Vagina (tissue), 2 donors: ENCODE measurements around the gene CCP110. TPM values are rescaled to one million over a fixed set of nuclear protein-coding genes. Genes with fewer than 3 reads are reported as not detected.
A peak's percentile ranks its signal among the peaks of the same experiment; 100 is the strongest.

Source experiments
- DNase-seq, 2 donors: peaks; one replicate each; pipeline ENCODE4 v3.0.0-alpha.2; 2017; ENCODE audit errors: extremely low spot score in 2 of 2
- H3K27ac ChIP-seq: fragments of 200-600 bp; sonication (generic); one replicate; pipeline ENCODE4 v1.5.1; 2019
- H3K27me3 ChIP-seq: fragments of 200-600 bp; sonication (generic); one replicate; pipeline ENCODE4 v1.5.1; 2019
- H3K36me3 ChIP-seq, 2 donors: fragments of 200-600 bp; sonication (generic); one replicate each; pipeline ENCODE4 v1.5.1; 2017 to 2019
- H3K4me1 ChIP-seq: fragments of 200-600 bp; sonication (generic); one replicate; pipeline ENCODE4 v1.5.1; 2019
- H3K4me3 ChIP-seq, 2 donors: fragments of 200-600 bp; sonication (generic); 1 replicate in 1 of 2; 2 replicates in 1 of 2; pipeline ENCODE4 v1.5.1; 2016 to 2019
- H3K9me3 ChIP-seq: fragments of 200-600 bp; sonication (generic); one replicate; pipeline ENCODE4 v1.5.1; 2019
- POLR2A ChIP-seq, 2 donors: fragments of 450-650 bp; IDR thresholded peaks; one replicate each; pipeline ENCODE4 v1.6.1; 2017; ENCODE audit warnings: antibody characterized with exemption in 2 of 2, mild to moderate bottlenecking in 2 of 2, moderate library complexity in 2 of 2
- POLR2AphosphoS5 ChIP-seq, 2 donors: sonication (generic); formaldehyde crosslinking; IDR thresholded peaks; one replicate each; pipeline ENCODE4 v1.9.0; 2017; ENCODE audit warnings: antibody characterized with exemption in 2 of 2, mild to moderate bottlenecking in 2 of 2, low read depth in 1 of 2; ENCODE audit not compliant: insufficient read depth in 1 of 2
- intact Hi-C: fragments of 100-400 bp; cut with DNase I; formaldehyde crosslinking; loops from one replicate; pipeline ENCODE4 v1.15.1; 2023
- total RNA-seq: library from RNA; depleted of rRNA; stranded (reverse); fragments of >200 nt; gene quantifications from one replicate; pipeline ENCODE4 v1.2.3, GENCODE V29; 2016
- TF ChIP-seq, protein P1 (sequence below), 3 experiments: fragments of 450-650 bp in 2 of 3; fragments of 200-600 bp in 1 of 3; sonication (generic) in 1 of 3; IDR thresholded peaks; one replicate each; pipeline ENCODE4 v1.5.1; 2017 to 2019; ENCODE audit warnings: antibody characterized with exemption in 3 of 3, mild to moderate bottlenecking in 2 of 3, moderate library complexity in 2 of 3

CCP110 gene
- total RNA-seq, 1 donor from 2014 or later, result 17.7 TPM

DNA sequence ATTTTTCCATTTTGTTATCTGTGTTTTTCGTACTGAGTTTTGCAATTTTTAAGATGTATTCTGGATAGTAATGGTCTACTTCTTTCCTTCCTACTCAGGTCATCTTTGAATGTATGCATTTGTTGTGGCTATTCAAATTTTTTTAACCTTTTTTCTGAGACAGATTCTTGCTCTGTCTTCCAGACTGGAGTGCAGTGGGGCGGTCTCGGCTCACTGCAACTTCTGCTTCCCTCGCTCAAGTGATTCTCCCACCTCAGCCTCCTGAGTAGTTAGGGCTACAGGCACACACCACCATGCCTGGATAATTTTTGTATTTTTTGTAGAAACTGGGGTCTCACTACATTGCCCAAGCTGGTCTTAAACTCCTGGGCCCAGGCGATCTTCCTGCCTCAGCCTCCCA is 65.4 kb downstream of the CCP110 start:
- Histone ChIP-seq H3K4me1 (peaks cover 19% of the 10 kb centered on the region), H3K4me3 (no peak overlapping the region), H3K27me3 (no peaks in the 10 kb centered on the region), H3K27ac (peak overlapping the region; percentile 77), H3K9me3 (no peaks in the 10 kb centered on the region), H3K36me3 (peaks cover 0 to 30% of the 10 kb centered on the region in 2 donors)
- intact Hi-C loops, result no loop called here
- no peak for DNase-seq
- TF ChIP-seq POLR2A (IDR thresholded peaks at IDR 0.05), result no peak
- TF ChIP-seq, protein P1, sequence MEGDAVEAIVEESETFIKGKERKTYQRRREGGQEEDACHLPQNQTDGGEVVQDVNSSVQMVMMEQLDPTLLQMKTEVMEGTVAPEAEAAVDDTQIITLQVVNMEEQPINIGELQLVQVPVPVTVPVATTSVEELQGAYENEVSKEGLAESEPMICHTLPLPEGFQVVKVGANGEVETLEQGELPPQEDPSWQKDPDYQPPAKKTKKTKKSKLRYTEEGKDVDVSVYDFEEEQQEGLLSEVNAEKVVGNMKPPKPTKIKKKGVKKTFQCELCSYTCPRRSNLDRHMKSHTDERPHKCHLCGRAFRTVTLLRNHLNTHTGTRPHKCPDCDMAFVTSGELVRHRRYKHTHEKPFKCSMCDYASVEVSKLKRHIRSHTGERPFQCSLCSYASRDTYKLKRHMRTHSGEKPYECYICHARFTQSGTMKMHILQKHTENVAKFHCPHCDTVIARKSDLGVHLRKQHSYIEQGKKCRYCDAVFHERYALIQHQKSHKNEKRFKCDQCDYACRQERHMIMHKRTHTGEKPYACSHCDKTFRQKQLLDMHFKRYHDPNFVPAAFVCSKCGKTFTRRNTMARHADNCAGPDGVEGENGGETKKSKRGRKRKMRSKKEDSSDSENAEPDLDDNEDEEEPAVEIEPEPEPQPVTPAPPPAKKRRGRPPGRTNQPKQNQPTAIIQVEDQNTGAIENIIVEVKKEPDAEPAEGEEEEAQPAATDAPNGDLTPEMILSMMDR (IDR thresholded peaks at IDR 0.05), result no peak
- no peak for TF ChIP-seq POLR2AphosphoS5 (IDR thresholded peaks at IDR 0.05; ENCODE audit: insufficient read depth in 1 of 2, low read depth in 1 of 2)

DNA sequence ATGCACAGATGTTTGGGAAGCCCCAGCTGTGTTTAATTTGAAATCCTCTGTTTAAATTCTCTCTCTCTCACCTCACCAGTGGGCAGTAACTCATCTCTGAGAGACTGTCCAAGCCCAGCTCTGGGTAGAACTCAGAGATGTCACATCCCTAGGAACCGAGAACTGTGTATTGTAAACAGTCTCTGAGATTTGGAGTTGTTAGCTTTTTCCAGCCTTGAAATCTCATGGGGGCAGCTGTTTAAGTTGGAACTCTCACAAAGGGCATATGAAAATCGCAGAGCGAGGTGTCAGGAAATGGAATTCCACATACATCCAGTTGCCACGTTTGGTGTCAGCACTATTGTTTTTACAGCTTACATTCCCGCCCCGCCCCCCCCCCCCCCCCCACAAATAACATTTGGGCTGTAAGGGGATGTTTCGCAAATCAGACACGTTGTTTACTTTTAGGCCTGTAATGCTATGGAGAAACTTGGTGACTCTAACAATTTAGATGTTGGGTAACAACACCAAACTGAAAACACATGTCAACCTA is 66.1 kb downstream of the CCP110 start:
- DNase-seq, result no peak
- no peak for TF ChIP-seq POLR2AphosphoS5 (IDR thresholded peaks at IDR 0.05; ENCODE audit: insufficient read depth in 1 of 2, low read depth in 1 of 2)
- TF ChIP-seq, protein P1 (IDR thresholded peaks at IDR 0.05), result no peak
- TF ChIP-seq POLR2A (IDR thresholded peaks at IDR 0.05), result no peak
- H3K9me3 ChIP-seq, result no peaks in the 10 kb centered on the region
- H3K4me1 ChIP-seq, result peaks cover 20% of the 10 kb centered on the region
- no peak overlapping the region for H3K4me3 ChIP-seq
- H3K27ac ChIP-seq, result peak overlapping the region; percentile 77
- H3K36me3 ChIP-seq, result peaks cover 0 to 23% of the 10 kb centered on the region in 2 donors
- H3K27me3 ChIP-seq, result no peaks in the 10 kb centered on the region
- intact Hi-C loops, result no loop called here

DNA sequence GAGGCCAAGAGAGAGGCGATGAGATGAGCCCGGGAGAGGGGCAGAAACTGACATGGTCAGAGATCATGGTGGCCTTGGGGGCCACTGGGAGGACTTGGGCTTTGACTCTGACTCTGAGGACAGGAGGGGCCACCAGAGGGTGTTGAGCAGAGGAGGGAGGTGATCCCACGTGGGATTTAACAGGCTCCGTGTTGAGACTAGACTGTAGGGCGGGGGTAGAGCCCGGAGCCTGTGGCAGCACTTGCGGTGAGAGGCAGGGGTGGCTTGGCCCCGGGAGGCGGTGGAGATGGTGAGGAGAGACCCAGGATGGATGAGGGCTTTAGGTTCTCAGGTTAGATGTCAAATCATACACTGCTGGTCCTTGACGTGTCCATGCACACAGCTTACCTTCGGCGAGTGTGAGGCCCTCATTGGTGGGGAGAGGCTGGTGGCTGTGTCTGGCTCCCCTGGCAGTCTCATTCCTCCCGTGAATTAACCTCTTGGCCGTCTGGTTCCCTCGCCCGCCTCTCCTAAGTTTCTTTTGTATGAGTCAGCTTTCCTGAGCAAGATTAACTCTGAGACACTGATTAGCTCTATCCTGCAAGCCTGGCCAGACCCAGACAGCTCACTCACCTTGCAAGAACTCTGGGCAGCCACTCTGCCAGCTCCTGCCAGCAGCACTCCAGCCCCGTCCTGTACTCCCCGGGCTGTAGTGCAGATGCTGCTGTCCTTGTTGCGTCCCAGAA is 71.5 kb downstream of the CCP110 start:
- Histone ChIP-seq H3K36me3 (peaks cover 0 to 18% of the 10 kb centered on the region in 2 donors), H3K4me3 (no peak overlapping the region)
- DNase-seq, result no peak

DNA sequence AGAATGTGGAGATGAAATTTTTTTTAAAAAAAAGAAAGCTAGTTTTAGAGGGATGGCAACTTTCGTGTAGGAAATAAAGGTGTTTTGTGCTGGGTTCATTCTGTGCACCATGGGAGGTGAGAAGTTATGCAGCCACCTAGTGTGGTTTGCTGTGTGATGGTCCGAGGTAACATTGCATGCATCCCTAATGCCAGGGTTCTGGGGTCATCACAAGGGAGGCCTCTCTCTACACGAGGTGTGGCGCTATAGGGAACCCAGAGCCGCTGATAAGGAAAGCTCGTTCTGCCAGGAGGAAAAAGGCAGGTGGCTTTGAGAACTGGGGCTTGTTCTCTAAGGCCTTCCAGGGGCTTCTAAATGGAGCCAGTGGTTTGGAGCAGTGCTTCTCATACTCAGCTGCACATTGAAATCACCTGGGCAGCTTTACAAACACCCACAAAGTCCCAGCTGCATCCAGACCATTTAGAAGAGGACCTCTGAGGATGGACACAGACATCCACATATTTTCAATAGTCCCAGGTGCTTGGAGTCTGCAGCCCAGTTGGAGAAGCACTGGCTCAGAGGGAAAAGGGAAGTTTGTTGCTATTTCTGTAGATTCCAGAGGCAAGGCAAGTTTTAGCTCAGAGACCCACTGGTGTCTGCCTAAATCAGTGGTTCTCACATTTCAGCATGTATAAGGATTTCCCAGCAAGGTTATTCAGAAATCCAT is 75.2 kb downstream of the CCP110 start:
- intact Hi-C loops, result no loop called here
- H3K27me3 ChIP-seq, result no peaks in the 10 kb centered on the region
- H3K9me3 ChIP-seq, result no peaks in the 10 kb centered on the region
- no peak overlapping the region for H3K4me3 ChIP-seq
- no peak for TF ChIP-seq POLR2A (IDR thresholded peaks at IDR 0.05)
- TF ChIP-seq POLR2AphosphoS5 (IDR thresholded peaks at IDR 0.05; ENCODE audit: insufficient read depth in 1 of 2, low read depth in 1 of 2), result no peak
- TF ChIP-seq, protein P1 (IDR thresholded peaks at IDR 0.05), result no peak
- H3K36me3 ChIP-seq, result peaks cover 0 to 11% of the 10 kb centered on the region in 2 donors
- H3K27ac ChIP-seq, result no peak overlapping the region
- peaks cover 25% of the 10 kb centered on the region for H3K4me1 ChIP-seq
- no peak for DNase-seq

More for the DNA sequence above, 71.5 kb downstream of the CCP110 start:
- intact Hi-C loops, result no loop called here
- H3K27ac ChIP-seq, result peak overlapping the region; percentile 28
- peaks cover 20% of the 10 kb centered on the region for H3K4me1 ChIP-seq
- H3K27me3 ChIP-seq, result no peaks in the 10 kb centered on the region
- TF ChIP-seq POLR2AphosphoS5 (IDR thresholded peaks at IDR 0.05; ENCODE audit: insufficient read depth in 1 of 2, low read depth in 1 of 2) (no peak), POLR2A (IDR thresholded peaks at IDR 0.05) (no peak)
- TF ChIP-seq, protein P1 (IDR thresholded peaks at IDR 0.05), result no peak
- no peaks in the 10 kb centered on the region for H3K9me3 ChIP-seq
